Testis (tissue), 3 donors: ENCODE results near the gene OPTN. TPM values are rescaled to one million over a fixed set of nuclear protein-coding genes. Genes with fewer than 3 reads are reported as not detected.
A peak's percentile ranks its signal among the peaks of the same experiment; 100 is the strongest.

Experiments
- DNase-seq: peaks from one replicate; pipeline ENCODE4 v3.0.0-alpha.2; 2019
- H3K27ac ChIP-seq, 2 donors: fragments of 200-600 bp; sonication (generic); one replicate each; pipeline ENCODE4 v1.5.1; 2019
- H3K27me3 ChIP-seq: fragments of 200-600 bp; sonication (generic); one replicate; pipeline ENCODE4 v1.5.1; 2019
- H3K36me3 ChIP-seq: fragments of 200-600 bp; sonication (generic); one replicate; pipeline ENCODE4 v1.5.1; 2017; ENCODE audit warnings: low read depth; ENCODE audit errors: missing control alignments
- H3K4me1 ChIP-seq: fragments of 200-600 bp; sonication (generic); one replicate; pipeline ENCODE4 v1.5.1; 2019
- H3K4me3 ChIP-seq, 2 donors: fragments of 200-600 bp; sonication (generic); one replicate each; pipeline ENCODE4 v1.5.1; 2017 to 2019
- H3K9me3 ChIP-seq: fragments of 200-600 bp; sonication (generic); one replicate; pipeline ENCODE4 v1.5.1; 2017
- POLR2A ChIP-seq: fragments of 450-650 bp; IDR thresholded peaks from one replicate; pipeline ENCODE4 v1.6.1; 2017; ENCODE audit warnings: antibody characterized with exemption, mild to moderate bottlenecking, moderate library complexity
- WGBS, 2 donors: methylation state at CpG; one replicate each; pipeline ENCODE4 v1.1.5; 2018; 5-methylcytosine and 5-hydroxymethylcytosine counted together
- intact Hi-C: fragments of 100-400 bp; cut with DNase I; formaldehyde crosslinking; loops from one replicate; pipeline ENCODE4 v1.15.1; 2023; ENCODE audit warnings: low total_unique reads
- polyA plus RNA-seq: library from polyadenylated mRNA; stranded (reverse); fragments of 350-450 nt; fragmentation: Illumina TruSeq; extraction: RNeasy Lipid Tissue Mini Kit (QIAGEN cat#74804); gene quantifications from one replicate; pipeline ENCODE4 v1.2.3, GENCODE V29; 2014; ENCODE audit warnings: low read depth, low replicate concordance; ENCODE audit not compliant: insufficient read depth
- total RNA-seq, 2 donors: library from RNA; depleted of rRNA; stranded (reverse); fragments of >200 nt; gene quantifications; one replicate each; pipeline ENCODE4 v1.2.3, GENCODE V29; 2016
- TF ChIP-seq, protein P1 (sequence below), 3 experiments: fragments of 450-650 bp in 2 of 3; fragments of 200-600 bp in 1 of 3; sonication (generic) in 1 of 3; IDR thresholded peaks; one replicate each; pipeline ENCODE4 v1.5.1; 2016 to 2019; ENCODE audit warnings: antibody characterized with exemption in 3 of 3, mild to moderate bottlenecking in 2 of 3, moderate library complexity in 1 of 3

The OPTN gene
- total and polyA plus RNA-seq, 3 donors from 2014 or later = 87.5 to 130 (median 109) TPM

GRCh38 chr10:13100349-13101294, 659 bp downstream of the OPTN start:
- no peaks in the 10 kb centered on the region for H3K27me3 ChIP-seq

GRCh38 chr10:13102002-13102794, 2.2 kb downstream of the OPTN start:
- intact Hi-C loops = no loop called here
- H3K27ac ChIP-seq = peak overlapping the region; percentile 28 to 57
- peaks cover 3% of the 10 kb centered on the region for H3K4me1 ChIP-seq
- H3K4me3 ChIP-seq = no peak overlapping the region
- WGBS, 2 donors = 40 to 47% methylated on average over 13 of the region's 13 CpGs
- no peaks in the 10 kb centered on the region for H3K9me3 ChIP-seq
- H3K36me3 ChIP-seq = no peaks in the 10 kb centered on the region
- TF ChIP-seq POLR2A = no peak
- TF ChIP-seq, protein P1, sequence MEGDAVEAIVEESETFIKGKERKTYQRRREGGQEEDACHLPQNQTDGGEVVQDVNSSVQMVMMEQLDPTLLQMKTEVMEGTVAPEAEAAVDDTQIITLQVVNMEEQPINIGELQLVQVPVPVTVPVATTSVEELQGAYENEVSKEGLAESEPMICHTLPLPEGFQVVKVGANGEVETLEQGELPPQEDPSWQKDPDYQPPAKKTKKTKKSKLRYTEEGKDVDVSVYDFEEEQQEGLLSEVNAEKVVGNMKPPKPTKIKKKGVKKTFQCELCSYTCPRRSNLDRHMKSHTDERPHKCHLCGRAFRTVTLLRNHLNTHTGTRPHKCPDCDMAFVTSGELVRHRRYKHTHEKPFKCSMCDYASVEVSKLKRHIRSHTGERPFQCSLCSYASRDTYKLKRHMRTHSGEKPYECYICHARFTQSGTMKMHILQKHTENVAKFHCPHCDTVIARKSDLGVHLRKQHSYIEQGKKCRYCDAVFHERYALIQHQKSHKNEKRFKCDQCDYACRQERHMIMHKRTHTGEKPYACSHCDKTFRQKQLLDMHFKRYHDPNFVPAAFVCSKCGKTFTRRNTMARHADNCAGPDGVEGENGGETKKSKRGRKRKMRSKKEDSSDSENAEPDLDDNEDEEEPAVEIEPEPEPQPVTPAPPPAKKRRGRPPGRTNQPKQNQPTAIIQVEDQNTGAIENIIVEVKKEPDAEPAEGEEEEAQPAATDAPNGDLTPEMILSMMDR (IDR thresholded peaks at IDR 0.05) = no peak
- DNase-seq = no peak
- no peaks in the 10 kb centered on the region for H3K27me3 ChIP-seq

More at GRCh38 chr10:13100349-13101294, 659 bp downstream of the OPTN start:
- peak overlapping the region; percentile 85 to 97 for H3K4me3 ChIP-seq
- no peak for TF ChIP-seq POLR2A
- TF ChIP-seq, protein P1 (IDR thresholded peaks at IDR 0.05) = no peak
- intact Hi-C loops = no loop called here
- H3K4me1 ChIP-seq = peaks cover 3% of the 10 kb centered on the region
- 3 to 4% methylated on average over 10 to 28 of the region's 35 CpGs for WGBS, 2 donors
- DNase-seq = peak; percentile 51
- no peaks in the 10 kb centered on the region for H3K9me3 ChIP-seq
- peak overlapping the region; percentile 97 for H3K27ac ChIP-seq
- no peaks in the 10 kb centered on the region for H3K36me3 ChIP-seq

DNA sequence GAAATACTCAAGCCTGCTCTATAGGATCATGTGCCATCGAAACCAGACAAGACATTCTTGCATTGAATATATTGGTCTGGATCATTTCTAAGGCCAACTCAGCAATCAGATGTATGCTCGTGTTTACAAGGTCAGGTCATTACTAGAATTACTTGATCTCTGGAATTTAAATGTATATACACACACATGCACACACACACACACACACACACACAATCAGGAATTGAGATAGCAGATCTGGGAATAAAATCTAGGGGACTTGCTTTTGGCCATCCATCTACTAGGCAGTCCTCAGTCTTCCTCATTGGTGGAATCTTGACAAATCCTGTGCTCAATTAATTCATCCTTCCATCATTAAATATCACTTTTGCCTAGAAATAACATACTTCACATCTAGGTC, 3.6 kb downstream of the OPTN start:
- Histone ChIP-seq H3K27me3 (no peaks in the 10 kb centered on the region), H3K9me3 (no peaks in the 10 kb centered on the region), H3K27ac (no peak overlapping the region), H3K4me1 (peaks cover 3% of the 10 kb centered on the region), H3K36me3 (no peaks in the 10 kb centered on the region), H3K4me3 (no peak overlapping the region)
- intact Hi-C loops = no loop called here
- WGBS, 2 donors = 70 to 76% methylated on average over 2 of the region's 2 CpGs
- TF ChIP-seq, protein P1 (IDR thresholded peaks at IDR 0.05) = no peak
- TF ChIP-seq POLR2A = no peak
- DNase-seq = no peak

GRCh38 chr10:13104697-13105096, 4.7 kb downstream of the OPTN start:
- TF ChIP-seq POLR2A = no peak
- TF ChIP-seq, protein P1 (IDR thresholded peaks at IDR 0.05) = no peak
- DNase-seq = no peak
- 89 to 94% methylated on average over 14 of the region's 14 CpGs for WGBS, 2 donors
- no peaks in the 10 kb centered on the region for H3K27me3 ChIP-seq
- H3K27ac ChIP-seq = no peak overlapping the region
- no peak overlapping the region for H3K4me3 ChIP-seq
- H3K36me3 ChIP-seq = no peaks in the 10 kb centered on the region
- intact Hi-C loops = no loop called here
- peaks cover 3% of the 10 kb centered on the region for H3K4me1 ChIP-seq
- H3K9me3 ChIP-seq = no peaks in the 10 kb centered on the region
